DMS153 treated with DMSO at 0.1 percent for 48 hours (cell line): ENCODE measurements around the gene VASH1.

Source experiments
- DNase-seq: peaks from one replicate; lab custom pipeline; 2025; ENCODE audit not compliant: unreplicated experiment; lab: John Stamatoyannopoulos, UW

The VASH1 gene

GRCh38 chr14:76742185-76742584 lies 19.1 kb upstream of the VASH1 start:
- no peak for DNase-seq

- DNase-seq: no peak
Measured at GRCh38 chr14:76742966-76743365, 18.3 kb upstream of the VASH1 start.

GRCh38 chr14:76752744-76753143 lies 8.5 kb upstream of the VASH1 start:
- DNase-seq: no peak

GRCh38 chr14:76753541-76754198 lies 7.6 kb upstream of the VASH1 start:
- DNase-seq: no peak

- DNase-seq: no peak
Measured at GRCh38 chr14:76754586-76754985, 6.7 kb upstream of the VASH1 start.

- no peak for DNase-seq
Measured at GRCh38 chr14:76755610-76756370, 5.5 kb upstream of the VASH1 start.

- DNase-seq: no peak
Measured at GRCh38 chr14:76756371-76756750, 4.9 kb upstream of the VASH1 start.

GRCh38 chr14:76759589-76759988 lies 1.7 kb upstream of the VASH1 start:
- DNase-seq: no peak

- no peak for DNase-seq
Measured at GRCh38 chr14:76760331-76761135, 735 bp upstream of the VASH1 start.

GRCh38 chr14:76761960-76762410 lies 717 bp downstream of the VASH1 start:
- no peak for DNase-seq

- no peak for DNase-seq
Measured at GRCh38 chr14:76762411-76763095, 1.3 kb downstream of the VASH1 start.

- DNase-seq: no peak
Measured at GRCh38 chr14:76763096-76764041, 2.1 kb downstream of the VASH1 start.

- DNase-seq: no peak
Measured at GRCh38 chr14:76765461-76765931, 4.2 kb downstream of the VASH1 start.

- DNase-seq: peak; percentile 15
Measured at GRCh38 chr14:76767681-76768656, 6.7 kb downstream of the VASH1 start.

- no peak for DNase-seq
Measured at GRCh38 chr14:76768671-76769500, 7.6 kb downstream of the VASH1 start.

- DNase-seq: no peak
Measured at GRCh38 chr14:76769636-76770292, 8.5 kb downstream of the VASH1 start.
